Measurements from ENCODE around the gene RPH3AL. TPM values are rescaled to one million over a fixed set of nuclear protein-coding genes. Genes with fewer than 3 reads are reported as not detected.

The RPH3AL gene
- total RNA-seq, 2 experiments from 2014 or later, result 1.2 to 2.9 TPM

- Mint-ChIP-seq H3K27ac (no peak overlapping the region), H3K4me1 (peaks cover 8% of the 10 kb centered on the region), H3K9me3 (ENCODE audit: low read depth) (no peaks in the 10 kb centered on the region), H3K4me3 (no peak overlapping the region), H3K27me3 (peaks cover 2% of the 10 kb centered on the region), H3K36me3 (no peaks in the 10 kb centered on the region)
- DNase-seq, result no peak
- ATAC-seq, result no peak
- CTCF ChIA-PET, result no interaction called here
These were observed 55.5 kb downstream of the RPH3AL start for GRCh38 chr17:296906-297690.

GRCh38 chr17:296379-296778, 56.2 kb downstream of the RPH3AL start:
- CTCF ChIA-PET, result no interaction called here
- H3K4me1 Mint-ChIP-seq, result peaks cover 8% of the 10 kb centered on the region
- no peak overlapping the region for H3K4me3 Mint-ChIP-seq
- no peak overlapping the region for H3K27ac Mint-ChIP-seq
- H3K9me3 Mint-ChIP-seq (ENCODE audit: low read depth), result no peaks in the 10 kb centered on the region
- H3K36me3 Mint-ChIP-seq, result no peaks in the 10 kb centered on the region
- ATAC-seq (no peak), DNase-seq (no peak)
- H3K27me3 Mint-ChIP-seq, result peaks cover 2% of the 10 kb centered on the region

GRCh38 chr17:292531-293382, 59.9 kb downstream of the RPH3AL start:
- H3K9me3 Mint-ChIP-seq (ENCODE audit: low read depth), result no peaks in the 10 kb centered on the region
- H3K4me1 Mint-ChIP-seq, result peaks cover 8% of the 10 kb centered on the region
- no peak overlapping the region for H3K4me3 Mint-ChIP-seq
- no peak overlapping the region for H3K27ac Mint-ChIP-seq
- H3K36me3 Mint-ChIP-seq, result no peaks in the 10 kb centered on the region
- no peak for DNase-seq
- ATAC-seq, result peak; percentile 23
- peaks cover 2% of the 10 kb centered on the region for H3K27me3 Mint-ChIP-seq
- CTCF ChIA-PET, result no interaction called here

- Mint-ChIP-seq H3K27ac (no peak overlapping the region), H3K4me1 (peaks cover 8% of the 10 kb centered on the region), H3K27me3 (peaks cover 2% of the 10 kb centered on the region), H3K9me3 (ENCODE audit: low read depth) (no peaks in the 10 kb centered on the region), H3K36me3 (no peaks in the 10 kb centered on the region), H3K4me3 (no peak overlapping the region)
- CTCF ChIA-PET, result no interaction called here
- DNase-seq (no peak), ATAC-seq (no peak)
These were observed 60.6 kb downstream of the RPH3AL start for GRCh38 chr17:292016-292415.

- ATAC-seq (no peak), DNase-seq (no peak)
- Mint-ChIP-seq H3K27me3 (peaks cover 2% of the 10 kb centered on the region), H3K9me3 (ENCODE audit: low read depth) (no peaks in the 10 kb centered on the region), H3K4me1 (peaks cover 8% of the 10 kb centered on the region), H3K4me3 (no peak overlapping the region), H3K27ac (no peak overlapping the region), H3K36me3 (no peaks in the 10 kb centered on the region)
- CTCF ChIA-PET, result no interaction called here
These were observed 61.0 kb downstream of the RPH3AL start for GRCh38 chr17:291587-291986.

- ATAC-seq (no peak), DNase-seq (no peak)
- H3K9me3 Mint-ChIP-seq (ENCODE audit: low read depth), result no peaks in the 10 kb centered on the region
- peaks cover 2% of the 10 kb centered on the region for H3K27me3 Mint-ChIP-seq
- H3K36me3 Mint-ChIP-seq, result no peaks in the 10 kb centered on the region
- peaks cover 8% of the 10 kb centered on the region for H3K4me1 Mint-ChIP-seq
- H3K27ac Mint-ChIP-seq, result no peak overlapping the region
- no peak overlapping the region for H3K4me3 Mint-ChIP-seq
- CTCF ChIA-PET, result no interaction called here
These were observed 62.0 kb downstream of the RPH3AL start for GRCh38 chr17:290626-291025.

- ATAC-seq (no peak), DNase-seq (no peak)
- H3K36me3 Mint-ChIP-seq, result no peaks in the 10 kb centered on the region
- H3K4me3 Mint-ChIP-seq, result no peak overlapping the region
- H3K27ac Mint-ChIP-seq, result no peak overlapping the region
- CTCF ChIA-PET, result no interaction called here
- peaks cover 2% of the 10 kb centered on the region for H3K27me3 Mint-ChIP-seq
- H3K9me3 Mint-ChIP-seq (ENCODE audit: low read depth), result no peaks in the 10 kb centered on the region
- H3K4me1 Mint-ChIP-seq, result peaks cover 8% of the 10 kb centered on the region
These were observed 62.5 kb downstream of the RPH3AL start for GRCh38 chr17:290121-290521.

- no peaks in the 10 kb centered on the region for H3K36me3 Mint-ChIP-seq
- no peaks in the 10 kb centered on the region for H3K9me3 Mint-ChIP-seq (ENCODE audit: low read depth)
- ATAC-seq (no peak), DNase-seq (no peak)
- H3K4me3 Mint-ChIP-seq, result no peak overlapping the region
- H3K27ac Mint-ChIP-seq, result no peak overlapping the region
- H3K27me3 Mint-ChIP-seq, result peaks cover 2% of the 10 kb centered on the region
- CTCF ChIA-PET, result interaction anchor here (0.6 kb wide), 1 partner anchor 61 kb away, joined by 3 read pairs; no protein-coding TSS in a partner anchor
- H3K4me1 Mint-ChIP-seq, result peaks cover 8% of the 10 kb centered on the region
These were observed 63.2 kb downstream of the RPH3AL start for GRCh38 chr17:289409-289808.

- Mint-ChIP-seq H3K9me3 (ENCODE audit: low read depth) (no peaks in the 10 kb centered on the region), H3K4me3 (no peak overlapping the region), H3K27ac (no peak overlapping the region), H3K4me1 (peaks cover 8% of the 10 kb centered on the region), H3K27me3 (peaks cover 2% of the 10 kb centered on the region), H3K36me3 (no peaks in the 10 kb centered on the region)
- ATAC-seq, result no peak
- DNase-seq, result no peak
- CTCF ChIA-PET, result interaction anchor here (0.6 kb wide), 1 partner anchor 60 kb away, joined by 3 read pairs; no protein-coding TSS in a partner anchor
These were observed 63.7 kb downstream of the RPH3AL start for GRCh38 chr17:288802-289356.

- Mint-ChIP-seq H3K36me3 (no peaks in the 10 kb centered on the region), H3K27me3 (no peaks in the 10 kb centered on the region), H3K9me3 (ENCODE audit: low read depth) (no peaks in the 10 kb centered on the region), H3K4me3 (no peak overlapping the region), H3K27ac (no peak overlapping the region), H3K4me1 (no peaks in the 10 kb centered on the region)
- CTCF ChIA-PET, result no interaction called here
- no peak for DNase-seq
- no peak for ATAC-seq
These were observed 66.0 kb downstream of the RPH3AL start for GRCh38 chr17:286571-286970.

GRCh38 chr17:285751-286422, 66.7 kb downstream of the RPH3AL start:
- H3K4me1 Mint-ChIP-seq, result no peaks in the 10 kb centered on the region
- DNase-seq, result no peak
- ATAC-seq, result no peak
- CTCF ChIA-PET, result no interaction called here
- H3K4me3 Mint-ChIP-seq, result no peak overlapping the region
- H3K9me3 Mint-ChIP-seq (ENCODE audit: low read depth), result no peaks in the 10 kb centered on the region
- H3K27me3 Mint-ChIP-seq, result no peaks in the 10 kb centered on the region
- no peak overlapping the region for H3K27ac Mint-ChIP-seq
- no peaks in the 10 kb centered on the region for H3K36me3 Mint-ChIP-seq

- no peaks in the 10 kb centered on the region for H3K27me3 Mint-ChIP-seq
These were observed 67.8 kb downstream of the RPH3AL start for GRCh38 chr17:284676-285355.

More at GRCh38 chr17:284676-285355, 67.8 kb downstream of the RPH3AL start:
- Mint-ChIP-seq H3K4me3 (no peak overlapping the region), H3K4me1 (no peaks in the 10 kb centered on the region), H3K9me3 (ENCODE audit: low read depth) (no peaks in the 10 kb centered on the region), H3K27ac (no peak overlapping the region), H3K36me3 (no peaks in the 10 kb centered on the region)
- no peak for ATAC-seq
- DNase-seq, result no peak
- CTCF ChIA-PET, result no interaction called here
